ENCODE measurements around the gene USH2A. TPM values are rescaled to one million over a fixed set of nuclear protein-coding genes. Genes with fewer than 3 reads are reported as not detected.

Gene USH2A
- total RNA-seq, 1 experiment from 2014 or later: not detected

GRCh38 chr1:215749414-215749813, 673.8 kb downstream of the USH2A start:
- H3K79me2 ChIP-seq (ENCODE audit: insufficient read depth, low read length): no peaks in the 10 kb centered on the region
- no peaks in the 10 kb centered on the region for H3K9me2 ChIP-seq (ENCODE audit: insufficient read depth)
- H3K4me2 ChIP-seq (ENCODE audit: low read length): no peak overlapping the region
- no peaks in the 10 kb centered on the region for H3K27me3 ChIP-seq (ENCODE audit: insufficient read depth, low read length)
- POLR2A ChIA-PET: no interaction called here
- H3K9me3 ChIP-seq (ENCODE audit: control insufficient read depth in 1 of 2, insufficient read depth in 1 of 2, low read depth in 1 of 2, low read length in 2 of 2): no peaks in the 10 kb centered on the region
- H3K9ac ChIP-seq (ENCODE audit: low read length): no peak overlapping the region
- RAD21 ChIA-PET (ENCODE audit: low non-redundant PET in 1 of 2, low total read pairs in 2 of 2, uncharacterized antibody in 2 of 2, unreplicated experiment in 2 of 2): no interaction called here
- no peak for TF ChIP-seq SRF (IDR thresholded peaks at IDR 0.05; ENCODE audit: low read depth)
- no peak for TF ChIP-seq TCF7L2 (IDR thresholded peaks at IDR 0.05; ENCODE audit: borderline replicate concordance, extremely low read depth, insufficient read depth, insufficient read length)
- TF ChIP-seq SP1 (IDR thresholded peaks at IDR 0.05; ENCODE audit: low read depth): no peak
- TF ChIP-seq ZBTB33 (IDR thresholded peaks at IDR 0.05; ENCODE audit: extremely low read depth, insufficient replicate concordance, low read length): no peak
- no peak for TF ChIP-seq POLR2A (IDR thresholded peaks at IDR 0.05; ENCODE audit: borderline replicate concordance, extremely low read depth, insufficient read depth, insufficient read length)
- no peak for TF ChIP-seq EGR1 (IDR thresholded peaks at IDR 0.05; ENCODE audit: low read depth)
- TF ChIP-seq, protein P1, sequence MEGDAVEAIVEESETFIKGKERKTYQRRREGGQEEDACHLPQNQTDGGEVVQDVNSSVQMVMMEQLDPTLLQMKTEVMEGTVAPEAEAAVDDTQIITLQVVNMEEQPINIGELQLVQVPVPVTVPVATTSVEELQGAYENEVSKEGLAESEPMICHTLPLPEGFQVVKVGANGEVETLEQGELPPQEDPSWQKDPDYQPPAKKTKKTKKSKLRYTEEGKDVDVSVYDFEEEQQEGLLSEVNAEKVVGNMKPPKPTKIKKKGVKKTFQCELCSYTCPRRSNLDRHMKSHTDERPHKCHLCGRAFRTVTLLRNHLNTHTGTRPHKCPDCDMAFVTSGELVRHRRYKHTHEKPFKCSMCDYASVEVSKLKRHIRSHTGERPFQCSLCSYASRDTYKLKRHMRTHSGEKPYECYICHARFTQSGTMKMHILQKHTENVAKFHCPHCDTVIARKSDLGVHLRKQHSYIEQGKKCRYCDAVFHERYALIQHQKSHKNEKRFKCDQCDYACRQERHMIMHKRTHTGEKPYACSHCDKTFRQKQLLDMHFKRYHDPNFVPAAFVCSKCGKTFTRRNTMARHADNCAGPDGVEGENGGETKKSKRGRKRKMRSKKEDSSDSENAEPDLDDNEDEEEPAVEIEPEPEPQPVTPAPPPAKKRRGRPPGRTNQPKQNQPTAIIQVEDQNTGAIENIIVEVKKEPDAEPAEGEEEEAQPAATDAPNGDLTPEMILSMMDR (IDR thresholded peaks at IDR 0.05 in 2 of 3, conservative IDR thresholded peaks at IDR 0.05 in 1 of 3; ENCODE audit: borderline replicate concordance in 1 of 3, insufficient read depth in 1 of 3, low read depth in 2 of 3, low read length in 2 of 3): no peak
- TF ChIP-seq YY1 (IDR thresholded peaks at IDR 0.05; ENCODE audit: extremely low read depth, insufficient replicate concordance, low read depth, low read length): no peak
- TF ChIP-seq EZH2phosphoT487 (IDR thresholded peaks at IDR 0.05; ENCODE audit: borderline replicate concordance): no peak
- no peak for TF ChIP-seq JUND (IDR thresholded peaks at IDR 0.05)
- no peak for TF ChIP-seq CBX3 (IDR thresholded peaks at IDR 0.05; ENCODE audit: low read depth)
- TF ChIP-seq EZH2 (IDR thresholded peaks at IDR 0.05): no peak
- TF ChIP-seq, protein P2, sequence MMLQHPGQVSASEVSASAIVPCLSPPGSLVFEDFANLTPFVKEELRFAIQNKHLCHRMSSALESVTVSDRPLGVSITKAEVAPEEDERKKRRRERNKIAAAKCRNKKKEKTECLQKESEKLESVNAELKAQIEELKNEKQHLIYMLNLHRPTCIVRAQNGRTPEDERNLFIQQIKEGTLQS (IDR thresholded peaks at IDR 0.05): no peak
- TF ChIP-seq ZNF274 (IDR thresholded peaks at IDR 0.05; ENCODE audit: low read depth, low read length): no peak
- no peak for TF ChIP-seq ZFX (IDR thresholded peaks at IDR 0.05)
- no peak for TF ChIP-seq SIN3A (IDR thresholded peaks at IDR 0.05; ENCODE audit: low read depth)
- TF ChIP-seq ELF1 (IDR thresholded peaks at IDR 0.05; ENCODE audit: borderline replicate concordance, low read depth): no peak
- no peak overlapping the region for H3K4me3 ChIP-seq (replicated peaks in 1 of 2; ENCODE audit: low read depth in 1 of 2, low read length in 2 of 2)
- no peak for DNase-seq (ENCODE audit: low read depth, low spot score)
- BruUV-seq (replicated peaks): no TSS peak
- H2AFZ ChIP-seq (ENCODE audit: low read depth, low read length, poor library complexity, severe bottlenecking): no peak overlapping the region
- intact Hi-C loops (cut with micrococcal nuclease): no loop called here
- no peaks in the 10 kb centered on the region for H3K36me3 ChIP-seq (ENCODE audit: control insufficient read depth in 1 of 2, insufficient read depth in 2 of 2, low read length in 2 of 2)
- no peaks in the 10 kb centered on the region for H4K20me1 ChIP-seq (ENCODE audit: insufficient read depth)
- CTCF ChIA-PET: no interaction called here
- no peak for ATAC-seq
- no peak overlapping the region for H3K27ac ChIP-seq (ENCODE audit: low read depth, low read length)
- H3K4me1 ChIP-seq (ENCODE audit: control insufficient read depth in 1 of 2, insufficient read depth in 2 of 2, low read length in 2 of 2): no peaks in the 10 kb centered on the region

All from HCT116 (cell line).